ENCODE measurements around the gene PDE4B.

Gene PDE4B

GRCh38 chr1:65792669-65793358 is at the start of gene PDE4B:
Gene PDE4B (plus strand): TSS chr1:65792895.
- no peak for DNase-seq (ENCODE audit: low read depth in 2 of 2, low spot score in 1 of 2)

- DNase-seq (ENCODE audit: low read depth in 2 of 2, low spot score in 1 of 2), result no peak
These were observed 48.0 kb upstream of the PDE4B start for GRCh38 chr1:65744731-65745130.

- no peak for DNase-seq (ENCODE audit: low read depth in 2 of 2, low spot score in 1 of 2)
These were observed 40.7 kb upstream of the PDE4B start for GRCh38 chr1:65751961-65752360.

- DNase-seq (ENCODE audit: low read depth in 2 of 2, low spot score in 1 of 2), result no peak
These were observed 36.1 kb upstream of the PDE4B start for GRCh38 chr1:65756616-65757015.

GRCh38 chr1:65757531-65757930 is 35.2 kb upstream of the PDE4B start:
- no peak for DNase-seq (ENCODE audit: low read depth in 2 of 2, low spot score in 1 of 2)

- DNase-seq (ENCODE audit: low read depth in 2 of 2, low spot score in 1 of 2), result no peak
These were observed 34.6 kb upstream of the PDE4B start for GRCh38 chr1:65758128-65758527.

GRCh38 chr1:65759516-65759915 is 33.2 kb upstream of the PDE4B start:
- no peak for DNase-seq (ENCODE audit: low read depth in 2 of 2, low spot score in 1 of 2)

GRCh38 chr1:65762081-65762862 is 30.4 kb upstream of the PDE4B start:
- no peak for DNase-seq (ENCODE audit: low read depth in 2 of 2, low spot score in 1 of 2)

GRCh38 chr1:65764052-65764451 is 28.6 kb upstream of the PDE4B start:
- no peak for DNase-seq (ENCODE audit: low read depth in 2 of 2, low spot score in 1 of 2)

- DNase-seq (ENCODE audit: low read depth in 2 of 2, low spot score in 1 of 2), result no peak
These were observed 27.1 kb upstream of the PDE4B start for GRCh38 chr1:65765631-65766030.

- no peak for DNase-seq (ENCODE audit: low read depth in 2 of 2, low spot score in 1 of 2)
These were observed 23.1 kb upstream of the PDE4B start for GRCh38 chr1:65769636-65770035.

GRCh38 chr1:65772607-65773006 is 20.1 kb upstream of the PDE4B start:
- DNase-seq (ENCODE audit: low read depth in 2 of 2, low spot score in 1 of 2), result no peak

- no peak for DNase-seq (ENCODE audit: low read depth in 2 of 2, low spot score in 1 of 2)
These were observed 19.1 kb upstream of the PDE4B start for GRCh38 chr1:65773391-65774123.

GRCh38 chr1:65788762-65789161 is 3.9 kb upstream of the PDE4B start:
- DNase-seq (ENCODE audit: low read depth in 2 of 2, low spot score in 1 of 2), result no peak

- DNase-seq (ENCODE audit: low read depth in 2 of 2, low spot score in 1 of 2), result no peak
These were observed 1.3 kb upstream of the PDE4B start for GRCh38 chr1:65791396-65791795.

GRCh38 chr1:65791801-65792668 is 660 bp upstream of the PDE4B start:
- no peak for DNase-seq (ENCODE audit: low read depth in 2 of 2, low spot score in 1 of 2)

GRCh38 chr1:65793359-65793732 is 651 bp downstream of the PDE4B start:
- DNase-seq (ENCODE audit: low read depth in 2 of 2, low spot score in 1 of 2), result no peak

- DNase-seq (ENCODE audit: low read depth in 2 of 2, low spot score in 1 of 2), result no peak
These were observed 2.6 kb downstream of the PDE4B start for GRCh38 chr1:65795311-65795710.

- DNase-seq (ENCODE audit: low read depth in 2 of 2, low spot score in 1 of 2), result no peak
These were observed 6.9 kb downstream of the PDE4B start for GRCh38 chr1:65799601-65800000.

- no peak for DNase-seq (ENCODE audit: low read depth in 2 of 2, low spot score in 1 of 2)
These were observed 11.9 kb downstream of the PDE4B start for GRCh38 chr1:65804584-65804983.

GRCh38 chr1:65812065-65812464 is 19.4 kb downstream of the PDE4B start:
- DNase-seq (ENCODE audit: low read depth in 2 of 2, low spot score in 1 of 2), result no peak

Measured in stimulated activated CD8-positive, alpha-beta memory T cell treated with anti-CD3 and anti-CD28 coated beads, Interleukin-4, amount 100 ng/mL, for 1 hour (primary cell).